ENCODE data around the gene PARG. TPM values are rescaled to one million over a fixed set of nuclear protein-coding genes. Genes with fewer than 3 reads are reported as not detected.
"Not testable (repeated sequence)": the region's sequence is repeated elsewhere in the genome, so short reads cannot be mapped to it uniquely, and the experiment has no call there.

PARG gene
- total RNA-seq, result 10 to 100 TPM in 3 of 6 experiments, 1 to 10 TPM in 3; 9.4 to 14.1 (median 10.0) TPM
- long read RNA-seq, result 0 reads

DNA sequence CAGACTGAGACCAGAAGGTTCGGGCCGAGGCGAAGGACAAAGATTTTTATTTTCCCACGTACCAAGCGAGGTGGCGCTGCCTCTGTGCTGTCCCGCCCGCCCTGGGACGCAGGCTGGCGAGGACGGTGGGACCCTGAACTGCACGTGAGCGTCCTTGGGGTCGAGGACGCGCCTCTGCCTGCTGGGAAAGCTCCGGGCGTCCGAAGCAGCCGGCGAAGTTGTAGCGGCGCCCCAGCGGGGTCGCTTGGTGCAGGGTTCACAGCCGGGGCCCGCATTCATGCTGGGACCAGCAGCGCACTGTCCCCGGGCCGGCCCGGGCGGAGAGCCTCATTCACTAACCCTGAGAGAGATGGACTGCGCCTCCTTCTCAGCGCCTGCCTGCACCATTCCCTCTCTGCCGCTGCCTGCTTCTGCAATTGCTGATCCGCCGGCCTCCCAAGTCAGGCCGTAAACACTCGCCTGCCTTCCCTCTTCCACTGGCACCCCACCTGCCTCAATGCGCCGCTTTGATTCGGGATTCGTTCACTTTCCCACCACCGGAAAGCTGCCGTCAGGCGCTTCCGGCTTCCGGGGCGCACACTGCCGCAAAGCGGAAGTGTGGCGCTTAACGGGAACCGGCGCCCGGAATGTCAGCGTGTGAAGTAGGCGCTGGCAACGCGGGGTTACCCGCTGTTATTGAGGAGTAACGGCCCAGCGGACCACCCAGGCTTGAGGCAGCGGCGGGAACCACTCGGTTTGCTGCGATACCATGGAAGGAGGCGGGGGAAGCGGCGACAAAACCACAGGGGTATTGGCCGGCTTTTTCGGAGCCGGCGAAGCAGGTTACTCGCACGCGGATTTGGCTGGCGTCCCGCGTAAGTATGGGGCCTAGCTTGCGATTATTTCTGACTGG, at the start of gene PARG, which contains the start of gene TIMM23B:
Gene PARG, minus strand, starts transcription at position 581 of the 892 bp plus-strand sequence. Its CDS starts 302 bp downstream, at position 279.
Gene TIMM23B, plus strand, starts transcription at position 607 of the 892 bp plus-strand sequence. Its CDS starts 142 bp downstream, at position 749.
- peak; percentile 80 to 84 (median 84) for DNase-seq
- H3K36me3 ChIP-seq; H3K9me3 ChIP-seq; H3K27me3 ChIP-seq; intact Hi-C loops (cut with DNase I): not testable (repeated sequence)
- peak; percentile 60 for TF ChIP-seq POLR2A (IDR thresholded peaks at IDR 0.05)
- under 1% methylated on average over 41 of the region's 81 CpGs for WGBS (ENCODE audit: insufficient coverage, low coverage, low lambda C conversion rate, missing lambda C conversion rate)
- ATAC-seq, result peak; percentile 93 to 99 (median 96)
- Histone ChIP-seq H3K4me1 (peaks cover 0 to 13% (median 3%) of the 10 kb centered on the region in 4 donors), H3K4me3 (peak within 1 kb of the TSS; percentile 81 to 90 (median 83)), H3K27ac (peak within 1 kb of the TSS in 2 of 3 donors; percentile 33 to 69)

DNA sequence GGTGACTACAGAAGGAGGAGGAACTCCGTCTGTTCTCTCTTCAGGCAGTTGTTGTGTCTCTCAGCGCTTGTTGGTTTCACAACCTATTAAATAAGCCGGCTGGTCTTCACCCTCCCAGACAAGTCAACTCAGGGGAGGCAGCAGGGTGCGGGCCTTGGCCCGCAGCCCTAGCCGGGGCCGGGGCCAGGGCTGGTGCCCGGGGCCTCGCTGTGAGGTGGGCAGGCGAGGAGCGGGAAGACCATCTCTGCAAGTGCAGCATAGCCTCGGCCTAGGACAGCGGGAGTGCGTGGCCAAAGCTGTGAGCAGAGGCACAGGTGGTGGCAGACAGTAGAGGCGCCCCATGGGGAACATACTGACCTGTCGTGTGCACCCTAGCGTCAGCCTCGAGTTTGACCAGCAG, 46.5 kb upstream of the PARG start, which contains the start of gene AGAP6:
Gene AGAP6, plus strand, starts transcription at position 31 of the 400 bp plus-strand sequence. Its CDS starts 310 bp downstream, at position 341.
- H3K4me3 ChIP-seq; H3K9me3 ChIP-seq; H3K36me3 ChIP-seq; intact Hi-C loops (cut with DNase I); H3K27ac ChIP-seq; ATAC-seq; DNase-seq; H3K27me3 ChIP-seq; H3K4me1 ChIP-seq: not testable (repeated sequence)
- WGBS (ENCODE audit: insufficient coverage, low coverage, low lambda C conversion rate, missing lambda C conversion rate), result 80% methylated on average over 1 of the region's 18 CpGs

DNA sequence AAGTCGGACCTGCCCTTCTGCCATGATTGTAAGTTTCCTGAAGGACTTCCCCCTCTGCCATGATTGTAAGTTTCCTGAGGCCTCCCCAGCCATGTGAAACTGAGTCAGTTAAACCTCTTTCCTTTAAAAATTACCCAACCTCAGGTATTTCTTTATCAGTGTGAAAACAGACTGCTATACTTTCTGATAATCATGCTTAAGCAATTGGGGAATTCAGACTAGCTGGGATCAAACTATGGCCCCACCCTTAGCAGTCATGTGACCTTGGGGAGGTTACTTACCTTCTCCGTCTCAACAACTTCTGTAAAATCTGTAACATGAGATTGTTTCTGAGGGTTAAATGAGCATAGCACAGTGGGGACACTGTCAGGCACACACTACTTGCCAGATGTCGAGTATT, 45.4 kb upstream of the PARG start:
- H3K36me3 ChIP-seq; H3K4me3 ChIP-seq; H3K4me1 ChIP-seq; H3K27ac ChIP-seq; ATAC-seq; DNase-seq; intact Hi-C loops (cut with DNase I); H3K27me3 ChIP-seq; H3K9me3 ChIP-seq: not testable (repeated sequence)
- WGBS (ENCODE audit: insufficient coverage, low coverage, low lambda C conversion rate, missing lambda C conversion rate), result 82% methylated on average over 2 of the region's 3 CpGs

DNA sequence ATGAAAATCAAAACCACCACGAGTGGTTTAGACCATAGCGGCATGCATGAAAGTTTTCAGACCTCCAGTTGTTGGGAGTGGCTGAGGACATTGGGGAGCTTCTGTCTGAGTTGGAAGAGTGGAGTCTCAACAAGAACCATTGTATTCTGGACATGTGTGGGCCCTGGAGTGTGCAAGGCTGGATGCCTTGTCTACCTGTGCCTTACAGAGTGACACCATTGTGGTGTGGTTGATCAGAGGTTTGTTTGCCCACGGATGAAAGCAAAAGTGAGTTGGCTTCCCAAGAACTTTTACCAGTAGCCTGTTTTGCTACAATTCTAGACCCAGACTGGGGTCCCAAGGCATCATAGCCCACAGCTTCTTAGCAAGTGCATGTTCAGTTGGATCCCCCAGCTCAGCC, 35.9 kb upstream of the PARG start:
- H3K4me1 ChIP-seq; H3K9me3 ChIP-seq; DNase-seq; H3K4me3 ChIP-seq; H3K27me3 ChIP-seq; H3K36me3 ChIP-seq; intact Hi-C loops (cut with DNase I); ATAC-seq; H3K27ac ChIP-seq: not testable (repeated sequence)
- WGBS (ENCODE audit: insufficient coverage, low coverage, low lambda C conversion rate, missing lambda C conversion rate), result no CpG with 5 or more reads among the region's 3 CpGs

GRCh38 chr10:49972094-49972493, 30.3 kb upstream of the PARG start:
- H3K36me3 ChIP-seq; DNase-seq; intact Hi-C loops (cut with DNase I); ATAC-seq; H3K27me3 ChIP-seq; H3K4me1 ChIP-seq; H3K4me3 ChIP-seq; H3K9me3 ChIP-seq; H3K27ac ChIP-seq: not testable (repeated sequence)
- 73% methylated on average over 1 of the region's 3 CpGs for WGBS (ENCODE audit: insufficient coverage, low coverage, low lambda C conversion rate, missing lambda C conversion rate)

DNA sequence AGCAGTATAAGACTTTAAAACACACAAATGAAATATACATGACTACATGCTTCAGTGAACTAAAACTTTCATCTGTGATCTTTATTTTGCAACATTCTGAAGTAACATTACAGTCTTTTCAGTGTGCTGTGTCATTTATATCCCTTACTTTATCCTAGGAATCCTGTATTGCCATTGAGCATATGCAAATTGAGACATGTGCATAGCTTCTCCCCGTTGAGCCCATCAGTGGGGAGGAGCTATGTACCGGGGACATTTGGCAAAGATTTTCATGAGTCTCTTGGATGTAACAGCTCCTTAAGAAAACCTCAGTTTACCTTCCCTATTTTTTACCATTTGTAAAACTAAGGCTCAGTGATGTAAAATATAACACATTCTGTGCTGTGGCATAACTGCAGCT, 29.6 kb upstream of the PARG start:
- DNase-seq; H3K27me3 ChIP-seq; H3K4me3 ChIP-seq; H3K36me3 ChIP-seq; H3K27ac ChIP-seq; H3K9me3 ChIP-seq; ATAC-seq; H3K4me1 ChIP-seq; intact Hi-C loops (cut with DNase I): not testable (repeated sequence)
- WGBS (ENCODE audit: insufficient coverage, low coverage, low lambda C conversion rate, missing lambda C conversion rate), result 73% methylated on average over 2 of the region's 2 CpGs

- ATAC-seq; H3K4me3 ChIP-seq; H3K27me3 ChIP-seq; H3K9me3 ChIP-seq; DNase-seq; H3K36me3 ChIP-seq; H3K27ac ChIP-seq; H3K4me1 ChIP-seq; intact Hi-C loops (cut with DNase I): not testable (repeated sequence)
- no CpG with 5 or more reads among the region's 37 CpGs for WGBS (ENCODE audit: insufficient coverage, low coverage, low lambda C conversion rate, missing lambda C conversion rate)
Measured at GRCh38 chr10:49970331-49970857, 28.6 kb upstream of the PARG start.

DNA sequence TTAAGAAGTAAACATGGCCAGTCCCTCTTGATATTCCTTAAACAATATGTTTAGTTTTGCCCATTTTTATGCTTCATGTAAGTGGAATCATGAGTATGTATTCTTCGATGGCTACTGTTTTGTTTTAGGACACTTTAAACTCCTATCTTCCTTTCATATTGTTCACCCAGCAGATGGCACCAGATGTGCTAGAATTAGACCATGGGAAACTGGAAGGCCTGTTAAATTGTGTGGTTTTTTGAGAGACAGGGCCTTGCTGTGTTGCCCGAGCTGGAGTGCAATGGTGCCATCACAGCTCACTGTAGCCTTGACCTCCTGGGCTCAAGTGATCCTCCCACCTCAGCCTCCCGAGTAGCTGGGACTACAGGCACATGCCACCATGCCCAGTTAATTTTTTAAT, 11.3 kb upstream of the PARG start:
- intact Hi-C loops (cut with DNase I); H3K4me3 ChIP-seq; H3K9me3 ChIP-seq; H3K4me1 ChIP-seq; H3K27me3 ChIP-seq; H3K27ac ChIP-seq; DNase-seq: not testable (repeated sequence)
- ATAC-seq, result peak; percentile 37 to 62 (median 50)
- H3K36me3 ChIP-seq, result peaks cover 0 to 13% (median 2%) of the 10 kb centered on the region in 4 donors
- 80% methylated on average over 1 of the region's 3 CpGs for WGBS (ENCODE audit: insufficient coverage, low coverage, low lambda C conversion rate, missing lambda C conversion rate)

- intact Hi-C loops (cut with DNase I); ATAC-seq; H3K27me3 ChIP-seq; H3K4me3 ChIP-seq; H3K27ac ChIP-seq; DNase-seq; H3K36me3 ChIP-seq; H3K4me1 ChIP-seq; H3K9me3 ChIP-seq: not testable (repeated sequence)
- WGBS (ENCODE audit: insufficient coverage, low coverage, low lambda C conversion rate, missing lambda C conversion rate), result 94% methylated on average over 3 of the region's 3 CpGs
Measured at GRCh38 chr10:49952006-49952405, 10.2 kb upstream of the PARG start.

DNA sequence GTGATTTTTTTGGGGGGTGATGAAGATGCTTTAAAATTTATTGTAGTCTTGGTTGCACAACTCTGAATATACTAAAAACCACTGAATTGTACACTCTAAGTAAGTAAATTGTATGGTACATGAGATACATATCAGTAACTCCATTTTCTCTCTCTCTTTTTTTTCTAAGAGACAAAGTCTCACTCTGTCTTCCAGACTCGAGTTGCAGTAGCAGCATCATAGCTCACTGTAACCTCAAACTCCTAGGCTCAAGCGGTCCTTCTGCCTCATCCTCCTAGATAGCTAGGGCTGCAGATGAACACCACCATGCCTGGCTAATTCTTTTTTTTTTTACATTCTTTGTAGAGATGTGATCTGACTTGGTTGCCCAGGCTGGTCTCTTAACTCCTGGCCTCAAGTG, 6.9 kb upstream of the PARG start:
- ATAC-seq; H3K9me3 ChIP-seq; DNase-seq; H3K4me3 ChIP-seq; H3K36me3 ChIP-seq; H3K27ac ChIP-seq; H3K4me1 ChIP-seq; intact Hi-C loops (cut with DNase I); H3K27me3 ChIP-seq: not testable (repeated sequence)
- WGBS (ENCODE audit: insufficient coverage, low coverage, low lambda C conversion rate, missing lambda C conversion rate), result 78% methylated on average over 2 of the region's 2 CpGs

DNA sequence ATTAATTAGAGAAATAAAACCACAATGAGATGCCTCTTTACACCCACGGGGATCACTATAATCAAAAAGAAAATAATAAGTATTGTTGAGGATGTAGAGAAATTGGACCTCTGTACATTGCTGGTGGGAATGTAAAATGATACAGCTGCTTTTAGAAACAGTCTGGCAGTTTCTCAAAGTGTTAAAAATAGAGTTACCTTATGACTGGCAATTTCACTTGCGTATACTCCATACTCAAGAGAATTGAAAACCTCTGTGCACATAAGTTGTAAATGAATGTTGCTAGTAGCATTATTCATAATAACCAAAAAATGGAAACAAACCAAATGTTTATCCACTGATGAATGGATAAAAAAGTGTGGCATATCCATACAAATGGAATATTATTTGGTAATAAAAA, 6.3 kb upstream of the PARG start:
- H3K36me3 ChIP-seq; H3K9me3 ChIP-seq; H3K27ac ChIP-seq; H3K4me1 ChIP-seq; intact Hi-C loops (cut with DNase I); DNase-seq; H3K27me3 ChIP-seq; H3K4me3 ChIP-seq; ATAC-seq: not testable (repeated sequence)
- WGBS (ENCODE audit: insufficient coverage, low coverage, low lambda C conversion rate, missing lambda C conversion rate), result 63% methylated on average over 1 of the region's 2 CpGs
